ENCODE measurements around the gene TCF3.

- no peak for TF ChIP-seq CTCF (IDR thresholded peaks at IDR 0.05)
- TF ChIP-seq POLR2AphosphoS5 (IDR thresholded peaks at IDR 0.05) = no peak
- no peak for TF ChIP-seq POLR2A (IDR thresholded peaks at IDR 0.05)
These were observed 17.5 kb downstream of the TCF3 start for GRCh38 chr19:1634938-1635243.
